Measurements from ENCODE around the gene PRIMPOL. TPM values are rescaled to one million over a fixed set of nuclear protein-coding genes. Genes with fewer than 3 reads are reported as not detected.

The PRIMPOL gene
- total RNA-seq, 1 experiment from 2014 or later = 7.9 TPM

- no peak for TF ChIP-seq CTCF (IDR thresholded peaks at IDR 0.05; ENCODE audit: insufficient read depth in 1 of 2, low read depth in 1 of 2, low read length in 1 of 2, severe bottlenecking in 1 of 2, unreplicated experiment in 1 of 2)
- H3K27ac Mint-ChIP-seq (ENCODE audit: unreplicated experiment) = no peak overlapping the region
- H3K27me3 Mint-ChIP-seq (ENCODE audit: insufficient read depth, unreplicated experiment) = no peaks in the 10 kb centered on the region
- ChIA-PET POLR2A (no interaction called here), CTCF (no interaction called here)
- no peaks in the 10 kb centered on the region for H3K4me1 ChIP-seq
- no peaks in the 10 kb centered on the region for H3K36me3 ChIP-seq (ENCODE audit: control insufficient read depth, insufficient read depth, low read length)
- H3K27me3 ChIP-seq (replicated peaks; ENCODE audit: control insufficient read depth, insufficient read depth, low read length) = no peaks in the 10 kb centered on the region
- H3K36me3 Mint-ChIP-seq (ENCODE audit: insufficient read depth, unreplicated experiment) = peaks cover 7% of the 10 kb centered on the region
- no peak overlapping the region for H3K4me3 ChIP-seq (ENCODE audit: low read depth, low read length)
- H3K9me3 Mint-ChIP-seq (ENCODE audit: unreplicated experiment) = peaks cover 52% of the 10 kb centered on the region
- BruUV-seq (replicated peaks) = no TSS peak
- H3K4me1 Mint-ChIP-seq (ENCODE audit: low read depth, unreplicated experiment) = peaks cover 6% of the 10 kb centered on the region
- DNase-seq = no peak
- peaks cover 11% of the 10 kb centered on the region for H3K9me3 ChIP-seq
- no peak overlapping the region for H3K4me3 Mint-ChIP-seq (ENCODE audit: unreplicated experiment)
- intact Hi-C loops (cut with micrococcal nuclease; ENCODE audit: unreplicated experiment) = no loop called here
Measured at GRCh38 chr4:184616633-184617551, 32.6 kb upstream of the PRIMPOL start.

- intact Hi-C loops (cut with micrococcal nuclease; ENCODE audit: unreplicated experiment) = no loop called here
- H3K27ac Mint-ChIP-seq (ENCODE audit: unreplicated experiment) = no peak overlapping the region
- peaks cover 7% of the 10 kb centered on the region for H3K36me3 Mint-ChIP-seq (ENCODE audit: insufficient read depth, unreplicated experiment)
- DNase-seq = no peak
- ChIA-PET CTCF (no interaction called here), POLR2A (no interaction called here)
- no peaks in the 10 kb centered on the region for H3K27me3 Mint-ChIP-seq (ENCODE audit: insufficient read depth, unreplicated experiment)
- H3K4me3 Mint-ChIP-seq (ENCODE audit: unreplicated experiment) = no peak overlapping the region
- Histone ChIP-seq H3K4me3 (ENCODE audit: low read depth, low read length) (no peak overlapping the region), H3K27me3 (replicated peaks; ENCODE audit: control insufficient read depth, insufficient read depth, low read length) (no peaks in the 10 kb centered on the region), H3K36me3 (ENCODE audit: control insufficient read depth, insufficient read depth, low read length) (no peaks in the 10 kb centered on the region), H3K4me1 (no peaks in the 10 kb centered on the region), H3K9me3 (peaks cover 11% of the 10 kb centered on the region)
- peaks cover 59% of the 10 kb centered on the region for H3K9me3 Mint-ChIP-seq (ENCODE audit: unreplicated experiment)
- TF ChIP-seq CTCF (IDR thresholded peaks at IDR 0.05; ENCODE audit: insufficient read depth in 1 of 2, low read depth in 1 of 2, low read length in 1 of 2, severe bottlenecking in 1 of 2, unreplicated experiment in 1 of 2) = no peak
- BruUV-seq (replicated peaks) = no TSS peak
- H3K4me1 Mint-ChIP-seq (ENCODE audit: low read depth, unreplicated experiment) = peaks cover 6% of the 10 kb centered on the region
Measured at GRCh38 chr4:184617600-184618196, 31.8 kb upstream of the PRIMPOL start.

- ChIA-PET CTCF (no interaction called here), POLR2A (interaction anchor here (0.7 kb wide), 1 partner anchor 373 kb away, joined by 4 read pairs; no protein-coding TSS in a partner anchor)
- BruUV-seq (replicated peaks) = no TSS peak
- Mint-ChIP-seq H3K27me3 (ENCODE audit: insufficient read depth, unreplicated experiment) (no peaks in the 10 kb centered on the region), H3K4me3 (ENCODE audit: unreplicated experiment) (no peak overlapping the region), H3K9me3 (ENCODE audit: unreplicated experiment) (peaks cover 56% of the 10 kb centered on the region), H3K36me3 (ENCODE audit: insufficient read depth, unreplicated experiment) (peaks cover 15% of the 10 kb centered on the region), H3K27ac (ENCODE audit: unreplicated experiment) (no peak overlapping the region), H3K4me1 (ENCODE audit: low read depth, unreplicated experiment) (peaks cover 8% of the 10 kb centered on the region)
- Histone ChIP-seq H3K4me1 (peaks cover 5% of the 10 kb centered on the region), H3K36me3 (ENCODE audit: control insufficient read depth, insufficient read depth, low read length) (no peaks in the 10 kb centered on the region), H3K4me3 (ENCODE audit: low read depth, low read length) (no peak overlapping the region), H3K27me3 (replicated peaks; ENCODE audit: control insufficient read depth, insufficient read depth, low read length) (no peaks in the 10 kb centered on the region), H3K9me3 (peaks cover 6% of the 10 kb centered on the region)
- TF ChIP-seq CTCF (IDR thresholded peaks at IDR 0.05; ENCODE audit: insufficient read depth in 1 of 2, low read depth in 1 of 2, low read length in 1 of 2, severe bottlenecking in 1 of 2, unreplicated experiment in 1 of 2) = no peak
- DNase-seq = no peak
- intact Hi-C loops (cut with micrococcal nuclease; ENCODE audit: unreplicated experiment) = no loop called here
Measured at GRCh38 chr4:184620212-184620867, 29.2 kb upstream of the PRIMPOL start.
